Neutrophil (primary cell): ENCODE results near the gene CDK7.
A peak's percentile ranks its signal among the peaks of the same experiment; 100 is the strongest.

Experiments used
- H3K27ac ChIP-seq: fragments of 200-600 bp; sonication (generic); 2 replicates; pipeline ENCODE4 v1.5.1; 2016; ENCODE audit warnings: mild to moderate bottlenecking, moderate library complexity
- H3K27me3 ChIP-seq: fragments of 200-600 bp; sonication (generic); 2 replicates; pipeline ENCODE4 v1.6.0; 2016; ENCODE audit warnings: mild to moderate bottlenecking
- H3K36me3 ChIP-seq: fragments of 200-600 bp; sonication (generic); 2 replicates; pipeline ENCODE4 v1.5.1; 2017
- H3K4me1 ChIP-seq, 2 experiments: fragments of 200-600 bp in 1 of 2; sonication (generic) in 1 of 2; 1 replicate in 1 of 2; 2 replicates in 1 of 2; pipeline versions ENCODE4 v1.5.1 to v1.6.1; 2013 to 2016; ENCODE audit warnings: low read depth in 1 of 2, low read length in 1 of 2, mild to moderate bottlenecking in 1 of 2, moderate library complexity in 1 of 2; ENCODE audit not compliant: control insufficient read depth in 1 of 2, insufficient read depth in 1 of 2
- H3K4me3 ChIP-seq, 2 experiments: fragments of 200-600 bp in 1 of 2; sonication (generic) in 1 of 2; 1 replicate in 1 of 2; 2 replicates in 1 of 2; pipeline ENCODE4 v1.5.1; 2013 to 2016; ENCODE audit warnings: low read depth in 1 of 2, low read length in 1 of 2, mild to moderate bottlenecking in 1 of 2, moderate library complexity in 1 of 2
- H3K9me3 ChIP-seq: fragments of 200-600 bp; sonication (generic); 2 replicates; pipeline ENCODE4 v1.5.1; 2016
- TF ChIP-seq, protein P1 (sequence below): fragments of 200-600 bp; sonication (generic); IDR thresholded peaks from 2 replicates; pipeline ENCODE4 v1.5.1; 2016; ENCODE audit warnings: antibody characterized with exemption

Gene CDK7

DNA sequence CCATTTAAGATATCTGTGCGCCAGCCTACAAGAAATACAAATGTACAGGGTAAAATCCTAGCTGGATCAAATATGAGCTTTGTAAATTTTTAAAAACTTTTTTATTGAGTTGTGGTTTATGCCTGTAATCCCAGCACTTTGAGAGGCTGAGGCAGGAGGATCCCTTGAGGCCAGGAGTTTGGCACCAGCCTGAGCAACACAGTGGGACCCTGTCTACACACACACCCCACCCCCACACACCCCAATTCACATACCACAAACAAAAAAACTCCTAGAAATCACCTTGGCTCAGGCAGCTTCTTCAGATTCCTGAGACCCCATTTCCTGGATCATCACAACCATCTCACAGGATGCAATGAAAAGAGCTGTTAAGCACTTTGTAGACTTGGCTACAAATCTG lies 46.4 kb downstream of the CDK7 start:
- no peaks in the 10 kb centered on the region for H3K4me1 ChIP-seq
- TF ChIP-seq, protein P1, sequence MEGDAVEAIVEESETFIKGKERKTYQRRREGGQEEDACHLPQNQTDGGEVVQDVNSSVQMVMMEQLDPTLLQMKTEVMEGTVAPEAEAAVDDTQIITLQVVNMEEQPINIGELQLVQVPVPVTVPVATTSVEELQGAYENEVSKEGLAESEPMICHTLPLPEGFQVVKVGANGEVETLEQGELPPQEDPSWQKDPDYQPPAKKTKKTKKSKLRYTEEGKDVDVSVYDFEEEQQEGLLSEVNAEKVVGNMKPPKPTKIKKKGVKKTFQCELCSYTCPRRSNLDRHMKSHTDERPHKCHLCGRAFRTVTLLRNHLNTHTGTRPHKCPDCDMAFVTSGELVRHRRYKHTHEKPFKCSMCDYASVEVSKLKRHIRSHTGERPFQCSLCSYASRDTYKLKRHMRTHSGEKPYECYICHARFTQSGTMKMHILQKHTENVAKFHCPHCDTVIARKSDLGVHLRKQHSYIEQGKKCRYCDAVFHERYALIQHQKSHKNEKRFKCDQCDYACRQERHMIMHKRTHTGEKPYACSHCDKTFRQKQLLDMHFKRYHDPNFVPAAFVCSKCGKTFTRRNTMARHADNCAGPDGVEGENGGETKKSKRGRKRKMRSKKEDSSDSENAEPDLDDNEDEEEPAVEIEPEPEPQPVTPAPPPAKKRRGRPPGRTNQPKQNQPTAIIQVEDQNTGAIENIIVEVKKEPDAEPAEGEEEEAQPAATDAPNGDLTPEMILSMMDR, result no peak
- peaks cover 95% of the 10 kb centered on the region for H3K36me3 ChIP-seq
- no peak overlapping the region for H3K4me3 ChIP-seq
- no peaks in the 10 kb centered on the region for H3K27me3 ChIP-seq
- no peak overlapping the region for H3K27ac ChIP-seq
- no peaks in the 10 kb centered on the region for H3K9me3 ChIP-seq

DNA sequence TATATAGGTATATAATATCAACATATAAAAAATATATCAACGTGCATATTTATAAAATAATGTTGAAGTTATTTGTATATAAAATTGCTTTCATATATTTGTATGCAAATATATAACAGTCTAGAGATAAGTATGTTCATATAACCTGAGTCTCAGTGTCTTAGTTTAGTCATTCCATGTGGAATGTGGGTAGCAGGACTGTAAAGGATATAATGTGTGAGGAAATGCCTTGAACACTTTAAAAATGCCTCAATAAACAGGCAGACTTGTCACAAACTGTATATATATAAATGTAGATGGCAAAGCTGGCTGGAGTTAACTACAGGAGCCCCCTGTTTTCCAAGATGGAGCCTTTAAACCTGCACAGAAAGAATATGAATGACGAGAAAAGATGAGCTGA lies 49.5 kb downstream of the CDK7 start:
- Histone ChIP-seq H3K4me3 (no peak overlapping the region), H3K27ac (no peak overlapping the region), H3K4me1 (no peaks in the 10 kb centered on the region), H3K9me3 (no peaks in the 10 kb centered on the region), H3K36me3 (peaks cover 90% of the 10 kb centered on the region), H3K27me3 (no peaks in the 10 kb centered on the region)
- TF ChIP-seq, protein P1, result no peak

DNA sequence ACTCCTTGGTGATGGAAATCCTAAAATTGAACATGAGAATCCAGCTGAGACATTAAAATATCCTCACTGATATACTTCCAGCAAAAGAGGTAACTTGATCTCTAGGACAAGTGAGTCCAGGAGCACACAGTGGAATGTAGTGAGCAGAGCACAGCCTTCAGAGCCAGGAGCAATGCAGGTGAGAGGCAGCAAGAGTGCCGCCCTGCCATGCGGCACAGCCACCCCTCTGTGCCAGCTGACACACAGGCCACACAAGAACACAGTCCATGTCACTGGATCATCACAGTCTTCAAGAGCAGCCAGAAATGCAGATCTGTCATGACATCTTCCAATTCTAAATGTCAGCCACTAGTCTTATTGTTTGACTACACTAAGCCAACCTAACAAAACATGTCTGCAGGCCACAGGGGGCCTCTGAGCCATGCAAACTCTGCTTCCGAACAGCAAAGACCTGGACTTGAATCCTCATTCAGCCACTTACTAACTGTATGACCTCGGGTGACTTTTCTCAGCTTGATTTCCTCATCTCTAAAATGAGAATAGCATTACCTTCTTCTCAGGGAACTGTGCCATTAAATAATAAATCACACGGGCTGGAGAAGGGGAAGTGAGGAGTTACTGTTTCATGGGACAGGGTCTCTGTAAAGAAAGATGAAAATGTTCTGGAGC lies 50.9 kb downstream of the CDK7 start:
- Histone ChIP-seq H3K4me1 (no peaks in the 10 kb centered on the region), H3K36me3 (peaks cover 80% of the 10 kb centered on the region), H3K27ac (peak overlapping the region; percentile 54), H3K27me3 (no peaks in the 10 kb centered on the region), H3K9me3 (no peaks in the 10 kb centered on the region), H3K4me3 (no peak overlapping the region)
- TF ChIP-seq, protein P1, result no peak

DNA sequence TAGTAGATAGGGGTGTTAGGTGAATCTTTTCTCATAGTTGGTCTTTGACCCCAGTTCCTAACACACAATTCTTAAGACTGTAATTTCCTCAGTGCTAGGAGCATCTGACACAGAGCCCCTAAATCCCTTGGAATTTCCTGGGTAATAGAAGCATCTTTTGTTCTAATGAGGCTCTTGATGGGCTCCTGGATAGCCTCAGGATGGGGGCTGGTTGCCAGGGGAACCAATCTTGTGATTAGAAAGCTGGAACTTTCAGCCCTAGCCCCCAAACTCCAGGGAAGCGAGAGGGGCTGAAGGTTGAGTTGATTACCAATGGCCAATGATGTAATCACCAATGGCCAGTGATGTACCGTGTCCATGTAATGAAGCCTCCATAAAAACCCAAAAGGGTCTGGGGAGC lies 53.4 kb downstream of the CDK7 start:
- Histone ChIP-seq H3K27me3 (no peaks in the 10 kb centered on the region), H3K27ac (no peak overlapping the region), H3K4me3 (no peak overlapping the region), H3K4me1 (no peaks in the 10 kb centered on the region), H3K36me3 (peaks cover 82% of the 10 kb centered on the region), H3K9me3 (no peaks in the 10 kb centered on the region)
- TF ChIP-seq, protein P1, result no peak

DNA sequence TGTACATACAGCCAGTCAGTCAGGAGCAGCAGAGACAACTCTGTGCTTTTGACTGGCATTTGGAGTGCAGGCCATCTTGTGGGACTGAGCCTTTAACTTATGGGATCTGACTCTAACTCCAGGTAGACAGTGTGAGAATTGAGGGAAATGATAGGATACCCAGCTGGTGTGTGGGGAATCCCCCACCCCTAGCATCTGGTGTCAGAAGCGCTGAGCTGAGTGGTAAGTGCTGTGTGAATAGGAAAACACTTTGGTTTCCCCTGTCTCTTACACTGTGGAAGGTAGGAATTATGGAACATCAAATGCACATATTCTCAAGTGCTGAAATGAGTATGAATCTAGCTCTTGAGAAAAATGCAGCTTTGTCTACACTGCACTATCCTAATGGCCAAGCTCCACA lies 54.0 kb downstream of the CDK7 start:
- H3K4me1 ChIP-seq, result no peaks in the 10 kb centered on the region
- H3K27me3 ChIP-seq, result no peaks in the 10 kb centered on the region
- H3K4me3 ChIP-seq, result no peak overlapping the region
- no peaks in the 10 kb centered on the region for H3K9me3 ChIP-seq
- TF ChIP-seq, protein P1, result no peak
- peaks cover 82% of the 10 kb centered on the region for H3K36me3 ChIP-seq
- no peak overlapping the region for H3K27ac ChIP-seq

DNA sequence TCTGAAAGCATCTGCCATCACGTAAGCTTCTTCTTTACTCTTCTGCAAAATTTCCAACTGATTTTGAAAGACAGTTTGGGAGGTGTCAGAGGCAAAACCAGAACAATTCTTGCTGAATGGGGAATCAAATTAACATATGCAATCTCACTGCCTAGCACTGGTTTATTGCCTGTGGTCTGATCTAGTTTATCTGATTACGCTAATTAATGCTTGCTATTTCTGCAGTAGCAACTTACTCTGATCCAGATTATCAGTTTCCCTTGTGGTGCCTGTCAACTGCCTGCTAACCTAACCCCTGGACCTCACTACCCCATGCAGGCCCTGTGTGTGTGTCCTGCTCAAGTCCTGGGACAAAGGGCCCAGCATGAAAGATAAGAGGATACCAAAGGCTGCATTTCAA lies 57.6 kb downstream of the CDK7 start:
- H3K4me1 ChIP-seq, result peaks cover 6% of the 10 kb centered on the region in 2 experiments
- no peaks in the 10 kb centered on the region for H3K9me3 ChIP-seq
- H3K27ac ChIP-seq, result peak overlapping the region; percentile 30
- TF ChIP-seq, protein P1, result no peak
- no peaks in the 10 kb centered on the region for H3K27me3 ChIP-seq
- H3K36me3 ChIP-seq, result peaks cover 83% of the 10 kb centered on the region
- no peak overlapping the region for H3K4me3 ChIP-seq
